ENCODE results near the gene LIAS. TPM values are rescaled to one million over a fixed set of nuclear protein-coding genes. Genes with fewer than 3 reads are reported as not detected.
"Not testable (repeated sequence)": the region's sequence is repeated elsewhere in the genome, so short reads cannot be mapped to it uniquely, and the experiment has no call there.

Gene LIAS
- total RNA-seq, 1 donor from 2014 or later: 14.7 TPM

DNA sequence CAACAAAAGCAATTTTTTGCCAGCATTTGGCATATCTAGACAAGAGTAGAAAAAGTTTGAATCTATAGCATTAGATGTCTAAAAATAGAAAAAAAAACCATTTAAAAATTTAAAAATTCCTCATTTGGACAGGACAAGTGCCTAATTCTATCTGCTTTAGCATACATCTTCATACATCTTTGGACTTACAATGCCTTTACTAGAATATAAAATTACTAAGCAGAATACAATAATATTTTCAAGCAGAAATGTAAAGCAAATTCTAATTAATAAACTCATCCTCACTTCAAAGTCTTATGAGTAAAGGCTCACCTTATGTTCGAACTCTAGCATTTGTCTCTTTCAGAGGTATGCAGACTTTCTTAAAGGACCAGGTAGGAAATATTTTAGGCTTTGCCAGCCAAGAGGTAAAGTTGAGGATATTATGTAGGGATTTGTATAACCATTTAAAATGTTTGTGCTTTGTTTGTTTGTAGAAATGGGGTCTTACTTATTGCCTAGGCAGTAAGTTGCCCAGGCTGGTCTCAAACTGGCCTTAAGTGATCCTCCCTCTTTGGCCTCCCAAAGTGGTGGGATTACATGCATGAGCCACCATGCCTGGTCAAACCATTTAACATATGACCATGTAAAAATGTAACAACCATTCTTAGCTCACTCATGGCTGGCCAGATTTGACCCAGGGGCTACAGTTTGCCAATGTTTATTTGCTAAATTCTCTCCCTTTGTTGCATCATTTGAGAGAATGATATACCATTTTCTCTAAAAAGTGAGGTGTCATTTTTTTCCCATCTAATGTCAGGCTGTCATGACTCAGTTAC, 39.3 kb downstream of the LIAS start:
- DNase-seq (ENCODE audit: low spot score): no peak

DNA sequence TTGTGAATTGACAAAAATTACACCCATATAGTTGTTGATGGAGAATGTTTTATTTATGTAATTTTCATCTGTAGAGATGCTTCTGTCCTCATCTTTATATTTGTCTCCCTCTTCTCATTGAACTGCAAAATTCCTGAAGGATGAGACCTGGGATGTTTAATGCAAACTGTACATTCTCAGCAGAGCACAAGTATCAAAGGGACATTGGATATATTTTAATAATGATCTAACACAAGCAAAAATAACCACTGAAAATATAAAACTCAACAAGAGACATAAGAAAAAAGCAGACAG, 39.8 kb downstream of the LIAS start:
- no peak for DNase-seq (ENCODE audit: low spot score)

GRCh38 chr4:39502019-39502663, 43.3 kb downstream of the LIAS start:
- DNase-seq (ENCODE audit: low spot score): no peak

DNA sequence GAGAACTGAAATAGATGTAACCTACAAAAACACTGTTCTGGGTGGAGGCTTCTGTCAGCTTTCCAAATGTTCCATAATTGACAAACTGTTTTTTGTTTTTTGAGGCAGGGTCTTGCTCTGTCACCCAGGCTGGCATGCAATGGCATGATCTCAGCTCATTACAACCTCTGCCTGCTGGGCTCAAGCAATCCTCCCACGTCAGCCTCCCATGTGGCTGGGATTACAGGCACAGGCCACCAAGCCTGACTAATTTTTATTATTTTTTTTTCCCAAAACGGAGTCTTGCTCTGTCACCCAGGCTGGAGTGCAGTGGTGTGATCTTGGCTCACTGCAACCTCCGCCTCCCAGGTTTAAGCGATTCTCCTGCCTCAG, 43.8 kb downstream of the LIAS start:
- not testable (repeated sequence) for DNase-seq (ENCODE audit: low spot score)

DNA sequence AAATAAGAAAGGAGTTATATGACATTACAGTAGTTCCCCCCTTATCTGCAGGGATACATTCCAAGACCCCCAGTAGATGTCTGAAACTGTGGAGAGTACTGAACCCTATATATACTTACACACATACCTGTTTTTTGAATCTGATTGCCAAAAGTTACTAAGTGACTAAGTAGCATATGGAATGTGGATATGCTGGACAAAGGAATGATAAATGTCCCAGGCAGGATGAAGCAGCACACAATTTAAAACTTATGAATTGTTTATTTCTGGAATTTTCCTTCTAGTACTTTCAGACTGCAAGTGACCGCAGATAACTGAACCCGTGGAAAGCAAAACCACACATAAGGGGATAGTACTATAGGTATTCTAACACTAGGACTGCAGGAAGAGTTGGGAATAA, 45.7 kb downstream of the LIAS start:
- DNase-seq (ENCODE audit: low spot score): no peak

- no peak for DNase-seq (ENCODE audit: low spot score)
Observed at GRCh38 chr4:39505581-39505980, 46.7 kb downstream of the LIAS start.

DNA sequence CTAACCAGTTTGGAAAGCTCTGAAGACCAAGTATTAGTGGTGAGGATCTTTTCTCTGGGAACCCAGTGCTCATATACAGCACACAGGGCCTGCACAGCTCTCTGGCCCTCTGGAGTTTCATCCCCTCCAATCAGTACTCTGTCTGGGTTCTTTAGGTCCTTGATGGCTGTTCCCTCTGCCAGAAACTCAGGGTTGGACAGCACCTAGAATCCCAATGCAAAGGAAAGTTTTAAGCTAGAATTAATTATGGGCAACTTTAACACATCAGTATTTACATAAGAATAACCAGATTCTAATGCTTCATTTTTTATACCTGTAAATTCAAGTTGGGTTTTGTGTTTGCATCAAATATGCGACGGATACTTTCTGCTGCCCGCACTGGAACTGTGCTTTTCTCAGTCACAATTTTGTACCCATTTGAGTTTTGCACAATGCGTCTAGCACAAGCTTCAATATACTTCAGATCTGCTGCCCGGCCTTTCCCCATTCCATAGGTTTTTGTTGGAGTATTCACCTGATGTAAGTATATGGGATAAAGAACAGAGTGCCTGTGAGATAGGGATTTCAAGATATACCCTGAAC, 51.6 kb downstream of the LIAS start:
- DNase-seq (ENCODE audit: low spot score): no peak

DNA sequence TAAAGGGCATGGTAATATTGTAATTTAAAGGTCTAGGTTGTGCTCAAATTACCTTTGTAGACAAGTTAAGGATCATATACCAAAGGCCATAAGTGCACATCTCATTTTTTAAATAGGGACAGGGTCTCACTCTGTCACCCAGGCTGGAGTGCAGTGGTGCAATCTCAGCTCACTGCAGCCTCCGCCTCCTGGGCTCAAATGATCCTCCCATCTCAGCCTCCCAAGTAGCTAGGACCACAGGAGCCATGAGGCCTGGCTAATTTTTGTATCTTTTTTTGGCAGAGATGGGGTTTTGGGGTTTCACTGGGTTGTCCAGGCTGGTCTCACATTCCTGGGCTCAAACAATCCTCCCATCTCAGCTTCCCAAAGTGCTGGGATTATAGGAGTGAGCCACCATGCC, 55.4 kb downstream of the LIAS start:
- DNase-seq (ENCODE audit: low spot score): not testable (repeated sequence)

GRCh38 chr4:39514888-39515401, 56.1 kb downstream of the LIAS start:
- DNase-seq (ENCODE audit: low spot score): peak; percentile 56

DNA sequence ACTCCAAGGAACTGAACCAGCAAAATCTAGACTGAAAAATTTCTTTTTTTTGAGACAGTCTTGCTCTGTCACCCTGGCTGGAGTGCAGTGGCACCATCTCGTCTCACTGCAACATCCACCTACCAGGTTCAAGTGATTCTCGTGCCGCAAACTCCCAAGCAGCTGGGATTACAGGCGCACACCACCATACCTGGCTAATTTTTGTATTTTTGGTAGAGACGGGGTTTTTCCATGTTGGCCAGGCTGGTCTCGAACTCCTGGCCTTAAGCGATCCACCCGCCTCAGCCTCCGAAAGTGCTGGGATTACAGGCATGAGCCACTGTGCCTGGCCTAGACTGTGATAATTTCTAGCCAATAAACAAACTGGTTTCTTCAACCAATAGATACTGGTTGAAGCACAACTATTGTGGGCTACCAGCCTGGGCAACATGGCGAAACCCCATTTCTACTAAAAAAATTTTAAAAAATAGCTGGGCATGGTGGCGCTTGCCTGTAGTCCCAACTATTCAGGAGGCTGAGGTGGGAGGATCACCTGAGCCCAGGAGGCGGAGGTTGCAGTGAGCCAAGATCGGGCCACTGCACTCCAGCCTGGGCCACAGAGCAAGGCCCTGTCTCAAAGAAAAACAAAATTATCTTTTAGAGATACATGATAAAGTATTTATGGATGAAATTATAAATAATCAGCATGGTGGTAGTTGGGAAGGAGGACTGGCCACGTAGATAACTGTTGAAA, 57.0 kb downstream of the LIAS start:
- DNase-seq (ENCODE audit: low spot score): not testable (repeated sequence)

GRCh38 chr4:39516407-39516966, 57.6 kb downstream of the LIAS start:
- DNase-seq (ENCODE audit: low spot score): no peak

DNA sequence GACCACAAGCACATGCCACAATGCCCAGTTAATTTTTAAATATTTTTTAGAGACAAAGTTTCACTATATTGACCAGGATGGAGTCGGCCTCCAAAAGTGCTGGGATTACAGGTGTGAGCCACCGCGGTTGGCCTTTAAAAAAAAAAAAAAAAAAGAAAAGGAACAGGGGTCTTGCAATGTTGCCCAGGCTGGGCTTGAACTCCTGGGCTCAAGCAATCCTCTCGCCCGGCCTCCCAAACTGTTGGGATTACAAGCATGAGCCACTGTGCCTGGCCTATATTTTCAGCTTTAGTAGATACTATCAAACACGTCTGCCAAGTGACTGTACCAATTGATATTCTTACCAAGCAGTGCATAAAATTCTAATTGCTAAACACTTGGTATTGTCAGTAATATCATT, 59.6 kb downstream of the LIAS start:
- DNase-seq (ENCODE audit: low spot score): no peak

GRCh38 chr4:39521253-39521919, 62.5 kb downstream of the LIAS start:
- no peak for DNase-seq (ENCODE audit: low spot score)

- DNase-seq (ENCODE audit: low spot score): no peak
Observed at GRCh38 chr4:39522068-39522467, 63.2 kb downstream of the LIAS start.

GRCh38 chr4:39524161-39524957, 65.5 kb downstream of the LIAS start:
- no peak for DNase-seq (ENCODE audit: low spot score)

- DNase-seq (ENCODE audit: low spot score): no peak
Observed at GRCh38 chr4:39525822-39526690, 67.2 kb downstream of the LIAS start.

GRCh38 chr4:39526765-39527295, 68.0 kb downstream of the LIAS start:
- no peak for DNase-seq (ENCODE audit: low spot score)

GRCh38 chr4:39527296-39528060, 68.6 kb downstream of the LIAS start, which contains the start of gene UGDH:
TSS of gene UGDH (minus strand) at chr4:39527439. CDS start at chr4:39521512, 5,927 bp downstream.
- DNase-seq (ENCODE audit: low spot score): peak; percentile 96

Data from mucosa of gallbladder (tissue), 1 donor.